MM.1S (cell line): ENCODE results near the gene RPL7L1.
"Not testable (repeated sequence)": the region's sequence is repeated elsewhere in the genome, so short reads cannot be mapped to it uniquely, and the experiment has no call there.

Experiments
- DNase-seq: peaks from one replicate; pipeline ENCODE4 v3.0.0-alpha.2; 2015
- H2AFZ ChIP-seq: fragments of 300-600 bp; sonication (generic); 2 replicates; pipeline ENCODE4 v1.6.0; 2016; ENCODE audit warnings: antibody characterized with exemption, low read length
- H3F3A ChIP-seq: fragments of 300-600 bp; sonication (generic); 2 replicates; pipeline ENCODE4 v1.6.1; 2016; ENCODE audit warnings: mild to moderate bottlenecking, antibody characterized with exemption, low read length, moderate library complexity, mixed read lengths; ENCODE audit not compliant: insufficient read depth
- H3K27ac ChIP-seq: fragments of 300-600 bp; sonication (generic); 2 replicates; pipeline ENCODE4 v1.5.1; 2016; ENCODE audit warnings: mild to moderate bottlenecking, low read length
- H3K27me3 ChIP-seq: fragments of 300-600 bp; sonication (generic); replicated peaks from 2 replicates; pipeline ENCODE4 v1.6.0; 2016; ENCODE audit warnings: low read length; ENCODE audit not compliant: insufficient read depth
- H3K36me3 ChIP-seq: fragments of 300-600 bp; sonication (generic); replicated peaks from 2 replicates; pipeline ENCODE4 v1.6.1; 2016; ENCODE audit warnings: mild to moderate bottlenecking, low read length, mixed read lengths; ENCODE audit not compliant: insufficient read depth
- H3K4me1 ChIP-seq: fragments of 300-600 bp; sonication (generic); 2 replicates; pipeline ENCODE4 v1.6.1; 2016; ENCODE audit warnings: low read length, mixed read lengths
- H3K4me2 ChIP-seq: fragments of 300-600 bp; sonication (generic); 2 replicates; pipeline ENCODE4 v1.6.0; 2016; ENCODE audit warnings: low read depth, low read length
- H3K4me3 ChIP-seq: fragments of 300-600 bp; sonication (generic); 2 replicates; pipeline ENCODE4 v1.5.1; 2016; ENCODE audit warnings: low read length, mixed read lengths
- H3K79me2 ChIP-seq: fragments of 300-600 bp; sonication (generic); 2 replicates; pipeline ENCODE4 v1.6.1; 2016; ENCODE audit warnings: mixed run types, low read length, mixed read lengths
- H3K9ac ChIP-seq: fragments of 300-600 bp; sonication (generic); 2 replicates; pipeline ENCODE4 v1.6.1; 2016; ENCODE audit warnings: low read length, mixed read lengths
- H3K9me2 ChIP-seq: fragments of 300-600 bp; sonication (generic); replicated peaks from 2 replicates; pipeline ENCODE4 v1.6.1; 2016; ENCODE audit warnings: mild to moderate bottlenecking, low read length, mixed read lengths; ENCODE audit not compliant: insufficient read depth
- H3K9me3 ChIP-seq: fragments of 300-600 bp; sonication (generic); replicated peaks from 2 replicates; pipeline ENCODE4 v1.6.1; 2016; ENCODE audit warnings: mild to moderate bottlenecking, low read length, mixed read lengths; ENCODE audit not compliant: insufficient read depth
- H4K20me1 ChIP-seq: fragments of 300-600 bp; sonication (generic); 2 replicates; pipeline ENCODE4 v1.6.1; 2016; ENCODE audit warnings: mild to moderate bottlenecking, low read length, moderate library complexity, mixed read lengths; ENCODE audit not compliant: insufficient read depth
- EZH2 ChIP-seq: fragments of 300-600 bp; sonication (generic); optimal IDR thresholded peaks from 2 replicates; pipeline ENCODE3; 2017; ENCODE audit warnings: low read depth, mild to moderate bottlenecking, antibody characterized with exemption, low read length, mixed read lengths
- EZH2phosphoT487 ChIP-seq: fragments of 300-600 bp; sonication (generic); IDR thresholded peaks from 2 replicates; pipeline ENCODE4 v1.6.1; 2018; ENCODE audit warnings: antibody characterized with exemption, low read length
- TF ChIP-seq, protein P1 (sequence below): fragments of 300-600 bp; sonication (generic); IDR thresholded peaks from 2 replicates; pipeline ENCODE4 v1.5.1; 2016; ENCODE audit warnings: antibody characterized with exemption, low read length, mixed read lengths

RPL7L1 gene

DNA sequence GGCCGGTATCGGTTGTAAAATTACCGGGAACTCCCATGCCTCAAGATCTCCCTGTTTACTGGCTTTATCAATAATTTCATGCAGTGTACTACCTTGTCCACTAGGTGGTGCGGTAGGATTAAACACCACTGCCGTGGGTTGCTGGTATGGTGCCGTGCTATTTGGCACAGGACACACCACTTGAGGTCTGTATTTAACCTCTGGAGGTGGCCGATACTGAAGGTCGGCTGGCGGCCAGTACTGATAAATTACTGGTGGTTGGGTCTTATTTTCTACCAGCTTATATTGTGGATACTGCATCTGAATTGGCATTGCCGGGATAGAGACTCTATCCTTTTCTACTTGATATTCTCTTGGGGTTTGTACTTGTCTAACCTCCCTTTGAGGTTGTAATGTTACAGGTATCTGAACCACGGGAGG lies 22.1 kb downstream of the RPL7L1 start:
- Histone ChIP-seq H3K4me1 (no peaks in the 10 kb centered on the region), H2AFZ (peak overlapping the region; percentile 40), H3K27me3 (no peaks in the 10 kb centered on the region), H3K27ac (no peak overlapping the region), H3F3A (no peaks in the 10 kb centered on the region), H3K4me3 (peak overlapping the region; percentile 21), H3K9ac (no peak overlapping the region), H3K9me3 (no peaks in the 10 kb centered on the region), H3K9me2 (no peaks in the 10 kb centered on the region), H4K20me1 (no peaks in the 10 kb centered on the region), H3K79me2 (no peaks in the 10 kb centered on the region), H3K4me2 (peak overlapping the region; percentile 33; the same call in 1 of the 2 replicates), H3K36me3 (no peaks in the 10 kb centered on the region)
- TF ChIP-seq, protein P1, sequence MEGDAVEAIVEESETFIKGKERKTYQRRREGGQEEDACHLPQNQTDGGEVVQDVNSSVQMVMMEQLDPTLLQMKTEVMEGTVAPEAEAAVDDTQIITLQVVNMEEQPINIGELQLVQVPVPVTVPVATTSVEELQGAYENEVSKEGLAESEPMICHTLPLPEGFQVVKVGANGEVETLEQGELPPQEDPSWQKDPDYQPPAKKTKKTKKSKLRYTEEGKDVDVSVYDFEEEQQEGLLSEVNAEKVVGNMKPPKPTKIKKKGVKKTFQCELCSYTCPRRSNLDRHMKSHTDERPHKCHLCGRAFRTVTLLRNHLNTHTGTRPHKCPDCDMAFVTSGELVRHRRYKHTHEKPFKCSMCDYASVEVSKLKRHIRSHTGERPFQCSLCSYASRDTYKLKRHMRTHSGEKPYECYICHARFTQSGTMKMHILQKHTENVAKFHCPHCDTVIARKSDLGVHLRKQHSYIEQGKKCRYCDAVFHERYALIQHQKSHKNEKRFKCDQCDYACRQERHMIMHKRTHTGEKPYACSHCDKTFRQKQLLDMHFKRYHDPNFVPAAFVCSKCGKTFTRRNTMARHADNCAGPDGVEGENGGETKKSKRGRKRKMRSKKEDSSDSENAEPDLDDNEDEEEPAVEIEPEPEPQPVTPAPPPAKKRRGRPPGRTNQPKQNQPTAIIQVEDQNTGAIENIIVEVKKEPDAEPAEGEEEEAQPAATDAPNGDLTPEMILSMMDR, result peak; percentile 83
- TF ChIP-seq EZH2phosphoT487, result no peak
- DNase-seq, result peak; percentile 82

DNA sequence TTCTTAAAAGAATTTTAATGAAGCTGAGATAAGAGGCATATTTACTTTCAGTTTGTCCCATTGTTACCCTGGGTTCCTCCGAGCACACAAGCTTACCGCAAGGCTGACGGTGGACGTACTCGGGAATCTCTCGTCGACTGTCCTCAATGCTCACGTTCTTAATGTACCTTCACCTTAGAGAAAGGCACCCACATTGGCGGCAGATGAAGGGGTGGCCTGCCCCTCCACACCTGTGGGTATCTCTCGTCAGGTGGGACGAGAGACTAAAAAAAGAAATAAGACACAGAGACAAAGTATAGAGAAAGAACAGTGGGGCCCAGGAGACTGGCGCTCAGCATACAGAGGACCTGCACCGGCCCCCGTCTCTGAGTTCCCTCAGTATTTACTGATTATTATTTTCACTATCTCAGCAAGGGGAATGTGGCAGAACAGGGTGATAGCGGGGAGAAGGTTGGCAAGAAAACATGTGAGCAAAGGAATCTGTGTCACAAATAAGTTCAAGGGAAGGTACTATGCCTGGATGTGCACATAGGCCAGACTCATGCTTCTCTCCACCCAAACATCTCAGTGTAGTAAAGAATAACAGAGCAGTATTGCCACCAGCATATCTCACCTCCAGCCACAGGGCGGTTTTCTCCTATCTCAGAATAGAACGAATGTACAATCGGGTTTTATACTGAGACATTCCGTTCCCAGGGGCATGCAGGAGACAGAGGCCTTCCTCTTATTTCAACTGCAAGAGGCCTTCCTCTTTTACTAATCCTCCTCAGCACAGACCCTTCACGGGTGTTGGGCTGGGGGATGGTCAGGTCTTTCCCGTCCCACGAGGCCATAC lies 23.2 kb downstream of the RPL7L1 start:
- not testable (repeated sequence) for H3K9me3 ChIP-seq, H3K27ac ChIP-seq, H3F3A ChIP-seq, H3K27me3 ChIP-seq, DNase-seq, H3K9me2 ChIP-seq, H3K9ac ChIP-seq, H3K79me2 ChIP-seq, H3K36me3 ChIP-seq, H4K20me1 ChIP-seq, H3K4me1 ChIP-seq
- Histone ChIP-seq H3K4me3 (peak overlapping the region; percentile 21; the same call in 1 of the 2 replicates), H3K4me2 (peak overlapping the region; percentile 33; the same call in 1 of the 2 replicates), H2AFZ (peak overlapping the region; percentile 40)

DNA sequence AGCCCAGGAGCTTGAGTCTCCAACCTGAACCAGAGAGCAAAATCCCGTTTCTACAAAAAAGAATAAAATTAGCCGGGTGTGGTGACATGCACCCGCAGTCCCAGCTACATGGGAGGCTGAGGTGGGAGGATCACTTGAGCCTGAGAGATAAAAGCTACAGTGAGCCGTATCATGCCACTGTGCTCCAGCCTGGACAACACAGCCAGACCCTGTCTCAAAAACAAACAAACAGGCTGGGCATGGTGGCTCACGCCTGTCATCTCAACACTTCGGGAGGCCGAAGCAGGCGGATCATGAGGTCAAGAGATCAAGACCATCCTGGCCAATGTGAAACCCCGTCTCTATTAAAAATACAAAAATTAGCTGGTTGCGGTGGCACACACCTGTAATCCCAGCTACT lies 25.1 kb downstream of the RPL7L1 start:
- Histone ChIP-seq H4K20me1 (no peaks in the 10 kb centered on the region), H3K4me3 (no peak overlapping the region), H3F3A (no peaks in the 10 kb centered on the region), H2AFZ (no peak overlapping the region), H3K4me1 (no peaks in the 10 kb centered on the region), H3K27me3 (no peaks in the 10 kb centered on the region), H3K9ac (no peak overlapping the region), H3K4me2 (no peak overlapping the region), H3K79me2 (no peaks in the 10 kb centered on the region), H3K27ac (no peak overlapping the region), H3K9me2 (no peaks in the 10 kb centered on the region), H3K9me3 (no peaks in the 10 kb centered on the region), H3K36me3 (no peaks in the 10 kb centered on the region)
- no peak for DNase-seq
- TF ChIP-seq EZH2, result no peak
- TF ChIP-seq EZH2phosphoT487, result no peak
- TF ChIP-seq, protein P1, result no peak

DNA sequence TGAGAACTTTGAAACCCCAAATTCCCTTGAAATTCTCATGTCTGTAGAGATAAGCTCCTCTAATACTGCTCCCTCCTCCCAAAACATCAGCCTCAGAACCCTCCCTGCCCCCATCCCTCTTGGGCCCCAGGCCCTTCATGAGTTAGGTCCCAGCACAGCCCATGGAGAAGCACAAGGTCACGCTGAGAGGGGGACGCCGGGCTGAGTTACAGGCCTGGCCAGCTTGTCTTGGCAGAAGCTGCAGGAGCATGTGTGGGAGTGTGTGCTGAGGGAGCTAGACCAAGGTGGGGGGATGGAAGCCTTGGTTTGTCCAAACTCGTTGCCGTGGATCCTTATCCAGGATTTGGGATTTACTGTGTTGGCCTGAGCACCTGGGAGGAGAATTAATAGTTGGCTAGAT lies 27.9 kb downstream of the RPL7L1 start:
- no peaks in the 10 kb centered on the region for H3K36me3 ChIP-seq
- no peaks in the 10 kb centered on the region for H3K9me3 ChIP-seq
- no peaks in the 10 kb centered on the region for H3K27me3 ChIP-seq
- TF ChIP-seq EZH2phosphoT487, result no peak
- TF ChIP-seq, protein P1, result no peak
- TF ChIP-seq EZH2, result no peak
- H3K27ac ChIP-seq, result no peak overlapping the region
- H3K4me2 ChIP-seq, result no peak overlapping the region
- H3F3A ChIP-seq, result no peaks in the 10 kb centered on the region
- DNase-seq, result no peak
- H3K4me1 ChIP-seq, result no peaks in the 10 kb centered on the region
- H4K20me1 ChIP-seq, result no peaks in the 10 kb centered on the region
- H2AFZ ChIP-seq, result no peak overlapping the region
- H3K4me3 ChIP-seq, result no peak overlapping the region
- no peaks in the 10 kb centered on the region for H3K9me2 ChIP-seq
- H3K79me2 ChIP-seq, result no peaks in the 10 kb centered on the region
- no peak overlapping the region for H3K9ac ChIP-seq
